ENCODE data around the gene GCSH. TPM values are rescaled to one million over a fixed set of nuclear protein-coding genes. Genes with fewer than 3 reads are reported as not detected.

GCSH gene
- total and polyA plus RNA-seq, 2 of the 13 experiments (the other 11 are each of a cell fraction or from before 2014, with no cell fraction given): 35.9 to 103 TPM

- TF ChIP-seq TARDBP (CRISPR knock-in tag; IDR thresholded peaks at IDR 0.05): peak; percentile 92
- no peak for TF ChIP-seq HOXA7 (CRISPR knock-in tag; IDR thresholded peaks at IDR 0.05)
- TF ChIP-seq ZNF318 (CRISPR knock-in tag; IDR thresholded peaks at IDR 0.05): peak; percentile 64; the same call in 1 of the 2 replicates
- 0 out of 2 replicates have a peak, but pooled peaks have one; percentile 43 for TF ChIP-seq KDM1A (CRISPR knock-in tag; IDR thresholded peaks at IDR 0.05)
- TF ChIP-seq ZNF143 (CRISPR knock-in tag; IDR thresholded peaks at IDR 0.05): 0 out of 2 replicates have a peak, but pooled peaks have one; percentile 31
- 0 out of 2 replicates have a peak, but pooled peaks have one; percentile 68 for TF ChIP-seq ZNF770 (CRISPR knock-in tag; IDR thresholded peaks at IDR 0.05)
- peak; percentile 81; the same call in 1 of the 2 replicates for TF ChIP-seq ZNF331 (CRISPR knock-in tag; IDR thresholded peaks at IDR 0.05)
- TF ChIP-seq NRL (CRISPR knock-in tag; IDR thresholded peaks at IDR 0.05; ENCODE audit: borderline replicate concordance): peak; percentile 18; the same call in 1 of the 2 replicates
- peak; percentile 98 for TF ChIP-seq ZNF350 (CRISPR knock-in tag; IDR thresholded peaks at IDR 0.05; ENCODE audit: borderline replicate concordance, low read depth)
- peak; percentile 86; the same call in 1 of the 2 replicates for TF ChIP-seq ZNF180 (CRISPR knock-in tag; IDR thresholded peaks at IDR 0.05; ENCODE audit: borderline replicate concordance, low read depth)
- TF ChIP-seq NR0B2 (CRISPR knock-in tag; IDR thresholded peaks at IDR 0.05): peak; percentile 94; the same call in 1 of the 2 replicates
- peak; percentile 72; the same call in 1 of the 2 replicates for TF ChIP-seq ZNF670 (CRISPR knock-in tag; IDR thresholded peaks at IDR 0.05; ENCODE audit: borderline replicate concordance)
- TF ChIP-seq BRD4 (CRISPR knock-in tag; IDR thresholded peaks at IDR 0.05): peak; percentile 75; the same call in 1 of the 2 replicates
- TF ChIP-seq ZNF598 (CRISPR knock-in tag; IDR thresholded peaks at IDR 0.05; ENCODE audit: borderline replicate concordance): peak; percentile 66; the same call in 1 of the 2 replicates
- no peak for TF ChIP-seq NFIB (CRISPR knock-in tag; IDR thresholded peaks at IDR 0.05; ENCODE audit: borderline replicate concordance)
- TF ChIP-seq HNF4G (IDR thresholded peaks at IDR 0.05; ENCODE audit: borderline replicate concordance, low read depth, low read length): peak; percentile 15; the same call in 1 of the 2 replicates
- TF ChIP-seq HNF4G (CRISPR knock-in tag; IDR thresholded peaks at IDR 0.05; ENCODE audit: borderline replicate concordance, low read depth): peak; percentile 71; the same call in 1 of the 2 replicates
Measured at GRCh38 chr16:81077076-81077940, 18.9 kb downstream of the GCSH start, which contains the start of gene C16orf46 (continued).
